DOHH2 (cell line): ENCODE results near the gene PDE3B.

ENCODE experiments used
- CTCF ChIP-seq: fragments of 200-600 bp; sonication (generic); IDR thresholded peaks from one replicate; pipeline ENCODE4 v1.5.1; 2014; ENCODE audit warnings: antibody characterized with exemption, mild to moderate bottlenecking, low read depth, low read length; ENCODE audit not compliant: poor library complexity, severe bottlenecking
- EZH2phosphoT487 ChIP-seq: fragments of 200-600 bp; sonication (generic); IDR thresholded peaks from 2 replicates; pipeline ENCODE4 v1.6.1; 2017; ENCODE audit warnings: borderline replicate concordance, mild to moderate bottlenecking, antibody characterized with exemption, low read length, moderate library complexity, mixed read lengths

DNA sequence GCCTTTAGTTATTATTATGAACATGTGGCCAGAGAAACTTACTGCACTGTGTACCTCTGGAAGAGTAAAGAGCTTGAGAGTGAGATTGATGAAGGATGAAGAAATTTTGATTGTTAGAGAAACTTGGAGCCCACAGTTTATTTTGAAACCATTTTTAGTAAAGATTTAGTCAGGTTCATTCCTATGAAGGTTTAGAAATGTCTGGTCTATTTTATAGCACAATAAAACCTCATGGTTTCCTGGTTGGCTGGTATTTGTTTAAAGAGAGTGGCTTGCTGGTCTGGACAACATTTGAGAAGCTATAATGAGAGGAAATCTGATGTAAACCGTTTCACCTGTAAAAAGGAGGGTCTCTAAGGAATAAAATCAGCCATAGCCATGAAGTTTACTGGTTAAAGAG lies 8.8 kb upstream of the PDE3B start:
- TF ChIP-seq CTCF, result no peak
- TF ChIP-seq EZH2phosphoT487, result no peak
